Measurements from ENCODE around the gene SLC9A9. TPM values are rescaled to one million over a fixed set of nuclear protein-coding genes. Genes with fewer than 3 reads are reported as not detected.

Gene SLC9A9
- total RNA-seq, 3 donors from 2014 or later: 6.2 to 17.3 (median 7.8) TPM

GRCh38 chr3:143328451-143328850 lies 519.8 kb downstream of the SLC9A9 start:
- H3K36me3 ChIP-seq: no peaks in the 10 kb centered on the region
- DNase-seq (ENCODE audit: low spot score in 2 of 2): no peak
- no peak overlapping the region for H3K27ac ChIP-seq
- no peaks in the 10 kb centered on the region for H3K27me3 ChIP-seq
- TF ChIP-seq CTCF (IDR thresholded peaks at IDR 0.05) (no peak), POLR2AphosphoS5 (IDR thresholded peaks at IDR 0.05) (no peak), POLR2A (IDR thresholded peaks at IDR 0.05) (no peak)
- H3K4me1 ChIP-seq: no peaks in the 10 kb centered on the region
- intact Hi-C loops (cut with DNase I; ENCODE audit: low total_unique reads): no loop called here
- H3K9me3 ChIP-seq: no peaks in the 10 kb centered on the region
- H3K4me3 ChIP-seq: no peak overlapping the region

DNA sequence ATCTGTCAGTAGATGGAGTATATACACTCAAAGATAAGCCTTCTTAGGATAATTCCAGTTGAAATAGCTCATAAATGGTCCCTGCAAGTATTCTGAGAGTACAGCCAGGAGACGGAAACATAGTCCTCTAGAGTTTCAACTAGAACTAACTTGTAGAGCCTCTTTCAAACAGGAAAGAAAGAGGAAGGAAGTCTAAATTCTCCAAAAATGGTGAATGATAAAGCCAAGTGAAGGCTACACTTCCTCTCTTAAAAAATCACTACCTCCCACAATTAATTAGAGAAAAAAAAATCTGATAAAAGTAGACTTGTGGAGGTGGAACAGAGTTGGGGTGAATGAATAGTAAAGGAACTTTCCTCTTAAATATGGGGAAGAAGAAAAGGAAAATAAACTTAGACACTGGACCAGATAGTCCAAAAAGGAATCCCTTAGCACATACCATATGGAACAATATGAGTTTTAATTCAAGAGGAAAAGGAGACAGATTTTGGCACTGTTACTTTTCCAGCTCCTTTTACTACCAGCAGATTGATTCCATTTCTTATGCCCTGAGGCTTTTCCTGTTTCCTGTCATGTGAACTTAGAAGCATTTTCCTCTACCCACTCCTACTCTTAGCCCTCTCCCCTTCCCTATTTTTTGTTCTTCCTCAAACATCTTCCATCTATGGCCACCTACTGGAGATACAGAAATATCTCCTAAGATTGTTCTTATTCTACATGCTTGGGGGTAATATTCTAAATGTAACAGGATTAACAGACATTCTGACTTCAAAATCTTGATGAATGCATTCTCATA lies 521.1 kb downstream of the SLC9A9 start:
- DNase-seq (ENCODE audit: low spot score in 2 of 2): no peak
- no peak overlapping the region for H3K4me3 ChIP-seq
- H3K36me3 ChIP-seq: no peaks in the 10 kb centered on the region
- no peak for TF ChIP-seq CTCF (IDR thresholded peaks at IDR 0.05)
- TF ChIP-seq POLR2A (IDR thresholded peaks at IDR 0.05): no peak
- no peak for TF ChIP-seq POLR2AphosphoS5 (IDR thresholded peaks at IDR 0.05)
- H3K4me1 ChIP-seq: no peaks in the 10 kb centered on the region
- H3K27me3 ChIP-seq: no peaks in the 10 kb centered on the region
- no peak overlapping the region for H3K27ac ChIP-seq
- no peaks in the 10 kb centered on the region for H3K9me3 ChIP-seq
- intact Hi-C loops (cut with DNase I; ENCODE audit: low total_unique reads): no loop called here

GRCh38 chr3:143321058-143321769 lies 527.1 kb downstream of the SLC9A9 start:
- H3K36me3 ChIP-seq: no peaks in the 10 kb centered on the region
- DNase-seq (ENCODE audit: low spot score in 2 of 2): no peak
- H3K9me3 ChIP-seq: no peaks in the 10 kb centered on the region
- no peak overlapping the region for H3K27ac ChIP-seq
- no peak overlapping the region for H3K4me3 ChIP-seq
- intact Hi-C loops (cut with DNase I; ENCODE audit: low total_unique reads): no loop called here
- H3K27me3 ChIP-seq: no peaks in the 10 kb centered on the region
- H3K4me1 ChIP-seq: no peaks in the 10 kb centered on the region
- no peak for TF ChIP-seq POLR2AphosphoS5 (IDR thresholded peaks at IDR 0.05)
- no peak for TF ChIP-seq POLR2A (IDR thresholded peaks at IDR 0.05)
- TF ChIP-seq CTCF (IDR thresholded peaks at IDR 0.05): no peak

DNA sequence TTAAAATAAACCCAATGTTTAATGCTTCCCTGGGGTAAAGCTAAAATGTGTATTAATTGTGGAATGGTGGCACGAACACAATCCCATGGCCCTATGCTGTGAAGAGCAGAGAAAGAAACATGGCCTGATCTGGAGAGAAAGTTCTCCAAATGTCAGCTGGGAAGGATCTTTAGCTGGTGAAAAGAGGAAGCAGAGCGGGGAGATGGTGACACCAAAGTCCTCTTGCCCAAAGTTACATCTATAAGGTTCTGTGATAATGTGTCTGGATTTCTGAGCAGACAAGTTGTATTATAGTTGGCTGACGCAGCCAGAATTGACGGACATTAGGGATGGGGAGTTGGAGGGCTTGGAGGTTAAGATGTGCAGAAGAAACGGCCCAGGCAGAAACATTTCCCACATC lies 532.5 kb downstream of the SLC9A9 start:
- no peak overlapping the region for H3K4me3 ChIP-seq
- intact Hi-C loops (cut with DNase I; ENCODE audit: low total_unique reads): no loop called here
- TF ChIP-seq POLR2AphosphoS5 (IDR thresholded peaks at IDR 0.05): no peak
- TF ChIP-seq CTCF (IDR thresholded peaks at IDR 0.05): no peak
- no peak for TF ChIP-seq POLR2A (IDR thresholded peaks at IDR 0.05)

More for the DNA sequence above, 532.5 kb downstream of the SLC9A9 start:
- H3K4me1 ChIP-seq: no peaks in the 10 kb centered on the region
- no peak overlapping the region for H3K27ac ChIP-seq
- DNase-seq (ENCODE audit: low spot score in 2 of 2): no peak
- no peaks in the 10 kb centered on the region for H3K9me3 ChIP-seq
- no peaks in the 10 kb centered on the region for H3K27me3 ChIP-seq
- H3K36me3 ChIP-seq: no peaks in the 10 kb centered on the region

All from breast epithelium (tissue), 4 donors.